Trophoblast cell (in vitro differentiated cells and primary cell): ENCODE data around the gene PLRG1.

Experiments used
- DNase-seq, 2 donors: peaks; one replicate each; pipeline ENCODE4 v3.0.0-alpha.2; 2016
- H2AFZ ChIP-seq: 2 replicates; pipeline ENCODE4 v1.6.1; 2013; ENCODE audit warnings: low read length, moderate library complexity, mild to moderate bottlenecking; ENCODE audit not compliant: insufficient read depth, poor library complexity
- H2AK5ac ChIP-seq: 2 replicates; pipeline ENCODE4 v1.6.1; 2013; ENCODE audit warnings: mild to moderate bottlenecking, low read length
- H2BK120ac ChIP-seq: 2 replicates; pipeline ENCODE4 v1.6.1; 2013; ENCODE audit warnings: low read length, mild to moderate bottlenecking, moderate library complexity; ENCODE audit not compliant: insufficient read depth, poor library complexity
- H2BK12ac ChIP-seq: 2 replicates; pipeline ENCODE4 v1.6.1; 2013; ENCODE audit warnings: mild to moderate bottlenecking, low read length, moderate library complexity
- H2BK5ac ChIP-seq: 2 replicates; pipeline ENCODE4 v1.6.1; 2013; ENCODE audit warnings: low read length, low read depth, moderate library complexity, mild to moderate bottlenecking; ENCODE audit not compliant: poor library complexity
- H3K14ac ChIP-seq: 2 replicates; pipeline ENCODE4 v1.6.1; 2013; ENCODE audit warnings: mild to moderate bottlenecking, low read length
- H3K18ac ChIP-seq: 2 replicates; pipeline ENCODE4 v1.6.1; 2013; ENCODE audit warnings: mild to moderate bottlenecking, low read length
- H3K23ac ChIP-seq: 2 replicates; pipeline ENCODE4 v1.6.1; 2013; ENCODE audit warnings: low read length
- H3K27ac ChIP-seq: 2 replicates; pipeline ENCODE4 v1.5.1; 2013; ENCODE audit warnings: low read depth, mild to moderate bottlenecking, inconsistent platforms, low read length, moderate library complexity
- H3K27me3 ChIP-seq: 2 replicates; pipeline ENCODE4 v1.6.1; 2013; ENCODE audit warnings: inconsistent platforms, mild to moderate bottlenecking, low read length, moderate library complexity; ENCODE audit not compliant: insufficient read depth
- H3K36me3 ChIP-seq, 2 experiments: 1 replicate in 1 of 2; 2 replicates in 1 of 2; pipeline ENCODE4 v1.6.1; 2013; ENCODE audit warnings: low read length in 2 of 2, mild to moderate bottlenecking in 2 of 2, moderate library complexity in 1 of 2; ENCODE audit not compliant: insufficient read depth in 2 of 2, control insufficient read depth in 1 of 2
- H3K4ac ChIP-seq: 2 replicates; pipeline ENCODE4 v1.6.1; 2013; ENCODE audit warnings: low read depth, mild to moderate bottlenecking, low read length, moderate library complexity
- H3K4me1 ChIP-seq, 2 experiments: 1 replicate in 1 of 2; 2 replicates in 1 of 2; pipeline ENCODE4 v1.6.1; 2013; ENCODE audit warnings: low read length in 2 of 2, mild to moderate bottlenecking in 2 of 2, moderate library complexity in 1 of 2; ENCODE audit not compliant: insufficient read depth in 2 of 2, control insufficient read depth in 1 of 2
- H3K4me2 ChIP-seq: 2 replicates; pipeline ENCODE4 v1.6.1; 2013; ENCODE audit warnings: inconsistent platforms, mild to moderate bottlenecking, low read length, moderate library complexity
- H3K4me3 ChIP-seq: 2 replicates; pipeline ENCODE4 v1.5.1; 2013; ENCODE audit warnings: mild to moderate bottlenecking, low read depth, low read length, inconsistent platforms
- H3K79me1 ChIP-seq: one replicate; pipeline ENCODE4 v1.6.1; 2013; ENCODE audit warnings: low read length
- H3K79me2 ChIP-seq: 2 replicates; pipeline ENCODE4 v1.6.1; 2013; ENCODE audit warnings: low read length, mild to moderate bottlenecking; ENCODE audit not compliant: control insufficient read depth, insufficient read depth, poor library complexity
- H3K9ac ChIP-seq: 2 replicates; pipeline ENCODE4 v1.6.1; 2013; ENCODE audit warnings: mild to moderate bottlenecking, low read length
- H3K9me3 ChIP-seq: 2 replicates; pipeline ENCODE4 v1.6.1; 2013; ENCODE audit warnings: low read depth, mild to moderate bottlenecking, control low read depth, inconsistent platforms, low read length; ENCODE audit not compliant: insufficient read depth
- H4K12ac ChIP-seq: 2 replicates; pipeline ENCODE4 v1.6.1; 2013; ENCODE audit warnings: low read depth, mild to moderate bottlenecking, low read length, moderate library complexity
- H4K8ac ChIP-seq: 2 replicates; pipeline ENCODE4 v1.6.1; 2013; ENCODE audit warnings: low read depth, mild to moderate bottlenecking, low read length, moderate library complexity
- H4K91ac ChIP-seq: one replicate; pipeline ENCODE4 v1.6.1; 2013; ENCODE audit warnings: low read depth, mild to moderate bottlenecking, low read length, moderate library complexity
- WGBS: extraction: QIAGEN DNeasy Blood & Tissue Kit; methylation state at CpG from one replicate; pipeline ENCODE4 v1.1.7; 2013; ENCODE audit warnings: missing lambda C conversion rate; ENCODE audit not compliant: insufficient read length, insufficient coverage; ENCODE audit errors: extremely low coverage; 5-methylcytosine and 5-hydroxymethylcytosine counted together

PLRG1 gene

GRCh38 chr4:154584259-154584658, 34.1 kb upstream of the PLRG1 start:
- H3K79me2 ChIP-seq = no peaks in the 10 kb centered on the region
- no peaks in the 10 kb centered on the region for H3K4me1 ChIP-seq
- no peak overlapping the region for H4K91ac ChIP-seq
- no peak overlapping the region for H2BK12ac ChIP-seq
- no peaks in the 10 kb centered on the region for H3K27me3 ChIP-seq
- WGBS = no CpG with 5 or more reads among the region's 5 CpGs
- no peaks in the 10 kb centered on the region for H3K36me3 ChIP-seq
- no peaks in the 10 kb centered on the region for H3K79me1 ChIP-seq
- H3K14ac ChIP-seq = no peak overlapping the region
- H3K4me3 ChIP-seq = no peak overlapping the region
- H2BK120ac ChIP-seq = no peak overlapping the region
- no peaks in the 10 kb centered on the region for H3K9me3 ChIP-seq
- no peak overlapping the region for H3K23ac ChIP-seq
- no peak overlapping the region for H3K4ac ChIP-seq
- H3K18ac ChIP-seq = no peak overlapping the region
- H2AFZ ChIP-seq = no peak overlapping the region
- H2BK5ac ChIP-seq = no peak overlapping the region
- H4K8ac ChIP-seq = no peak overlapping the region
- H2AK5ac ChIP-seq = no peak overlapping the region
- no peak overlapping the region for H4K12ac ChIP-seq
- DNase-seq = no peak
- no peak overlapping the region for H3K4me2 ChIP-seq
- H3K27ac ChIP-seq = no peak overlapping the region
- H3K9ac ChIP-seq = no peak overlapping the region

DNA sequence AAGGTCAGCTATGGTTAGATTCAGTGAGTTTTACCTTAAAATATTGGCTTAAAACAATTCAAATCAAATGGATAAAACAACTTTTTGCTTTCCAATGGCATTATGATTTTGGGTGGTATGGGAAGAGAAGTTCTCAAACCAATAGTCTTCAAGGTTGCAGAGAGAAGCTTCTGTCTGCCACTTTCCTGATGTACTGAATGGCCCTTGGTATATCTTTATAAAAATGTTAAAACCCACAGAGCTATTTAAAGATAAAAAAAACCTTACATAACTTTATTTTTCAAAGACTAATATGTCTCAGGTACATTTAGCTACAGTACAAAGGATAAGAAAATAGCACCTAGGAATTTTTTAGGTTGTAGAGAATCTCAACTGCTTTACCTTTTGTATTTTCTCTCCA, 33.5 kb upstream of the PLRG1 start:
- Histone ChIP-seq H3K4me3 (no peak overlapping the region), H4K12ac (no peak overlapping the region), H3K4me1 (no peaks in the 10 kb centered on the region), H3K23ac (no peak overlapping the region), H3K36me3 (no peaks in the 10 kb centered on the region), H3K9ac (no peak overlapping the region), H3K27me3 (no peaks in the 10 kb centered on the region), H3K4me2 (no peak overlapping the region), H2BK120ac (no peak overlapping the region), H2AFZ (no peak overlapping the region), H3K18ac (no peak overlapping the region), H4K91ac (no peak overlapping the region), H3K4ac (no peak overlapping the region), H2BK5ac (no peak overlapping the region), H3K9me3 (no peaks in the 10 kb centered on the region), H4K8ac (no peak overlapping the region), H2BK12ac (no peak overlapping the region), H3K27ac (no peak overlapping the region), H3K79me2 (no peaks in the 10 kb centered on the region), H2AK5ac (no peak overlapping the region), H3K79me1 (no peaks in the 10 kb centered on the region), H3K14ac (no peak overlapping the region)
- DNase-seq = no peak

GRCh38 chr4:154583230-154583629, 33.0 kb upstream of the PLRG1 start:
- Histone ChIP-seq H3K36me3 (no peaks in the 10 kb centered on the region), H4K8ac (no peak overlapping the region), H2AFZ (no peak overlapping the region), H3K4me3 (no peak overlapping the region), H4K91ac (no peak overlapping the region), H3K4ac (no peak overlapping the region), H3K4me2 (no peak overlapping the region), H3K23ac (no peak overlapping the region), H2BK12ac (no peak overlapping the region), H3K9ac (no peak overlapping the region), H2BK5ac (no peak overlapping the region), H3K27me3 (no peaks in the 10 kb centered on the region), H2AK5ac (no peak overlapping the region), H3K18ac (no peak overlapping the region), H3K79me2 (no peaks in the 10 kb centered on the region), H4K12ac (no peak overlapping the region), H3K27ac (no peak overlapping the region), H3K4me1 (no peaks in the 10 kb centered on the region), H3K79me1 (no peaks in the 10 kb centered on the region), H3K9me3 (no peaks in the 10 kb centered on the region), H2BK120ac (no peak overlapping the region), H3K14ac (no peak overlapping the region)
- no CpG with 5 or more reads among the region's 3 CpGs for WGBS
- DNase-seq = no peak

DNA sequence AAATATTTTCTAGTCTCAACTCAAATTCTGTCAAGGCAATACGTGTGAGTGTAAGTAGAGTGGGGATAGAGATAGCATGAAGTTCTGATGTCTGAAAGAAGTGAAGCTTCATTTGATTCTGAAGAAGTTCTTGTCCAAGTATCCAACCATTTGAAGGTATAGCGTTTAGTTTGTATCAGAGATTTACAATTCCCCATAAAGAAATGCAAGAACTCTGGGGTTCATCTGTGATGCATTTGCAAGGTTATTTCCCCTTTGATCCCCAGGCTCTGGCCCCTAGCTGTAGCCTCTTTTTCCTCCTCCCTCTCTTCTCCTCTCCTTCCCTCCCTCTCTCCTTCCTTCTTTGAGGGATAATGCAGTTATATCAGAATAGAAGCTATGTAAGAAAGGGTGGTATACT, 32.5 kb upstream of the PLRG1 start:
- DNase-seq = no peak
- Histone ChIP-seq H3K36me3 (no peaks in the 10 kb centered on the region), H3K9ac (no peak overlapping the region), H2AFZ (no peak overlapping the region), H4K91ac (no peak overlapping the region), H3K18ac (no peak overlapping the region), H3K4me1 (no peaks in the 10 kb centered on the region), H2BK12ac (no peak overlapping the region), H3K4ac (no peak overlapping the region), H2BK5ac (no peak overlapping the region), H3K23ac (no peak overlapping the region), H4K8ac (no peak overlapping the region), H4K12ac (no peak overlapping the region), H3K9me3 (no peaks in the 10 kb centered on the region), H2AK5ac (no peak overlapping the region), H3K79me2 (no peaks in the 10 kb centered on the region), H3K27ac (no peak overlapping the region), H3K4me3 (no peak overlapping the region), H3K14ac (no peak overlapping the region), H3K79me1 (no peaks in the 10 kb centered on the region), H3K4me2 (no peak overlapping the region), H3K27me3 (no peaks in the 10 kb centered on the region), H2BK120ac (no peak overlapping the region)
- WGBS = no CpG with 5 or more reads among the region's 2 CpGs

GRCh38 chr4:154579927-154580326, 29.7 kb upstream of the PLRG1 start:
- Histone ChIP-seq H2BK5ac (no peak overlapping the region), H3K27ac (no peak overlapping the region), H4K12ac (no peak overlapping the region), H3K4ac (no peak overlapping the region), H3K18ac (no peak overlapping the region), H3K9ac (no peak overlapping the region), H3K4me3 (no peak overlapping the region), H2AFZ (no peak overlapping the region), H3K36me3 (no peaks in the 10 kb centered on the region), H3K4me1 (no peaks in the 10 kb centered on the region), H2BK12ac (no peak overlapping the region), H3K4me2 (no peak overlapping the region), H3K23ac (no peak overlapping the region), H2BK120ac (no peak overlapping the region), H3K9me3 (no peaks in the 10 kb centered on the region), H3K27me3 (no peaks in the 10 kb centered on the region), H3K79me1 (no peaks in the 10 kb centered on the region), H4K91ac (no peak overlapping the region), H4K8ac (no peak overlapping the region), H3K14ac (no peak overlapping the region), H2AK5ac (no peak overlapping the region), H3K79me2 (no peaks in the 10 kb centered on the region)
- DNase-seq = no peak
